NCI-H146 treated with DMSO at 0.1 percent for 48 hours (cell line): Measurements from ENCODE around the gene MAPKAP1.

Source experiments
- DNase-seq: peaks from one replicate; lab custom pipeline; 2025; ENCODE audit not compliant: unreplicated experiment; lab: John Stamatoyannopoulos, UW

Gene MAPKAP1

DNA sequence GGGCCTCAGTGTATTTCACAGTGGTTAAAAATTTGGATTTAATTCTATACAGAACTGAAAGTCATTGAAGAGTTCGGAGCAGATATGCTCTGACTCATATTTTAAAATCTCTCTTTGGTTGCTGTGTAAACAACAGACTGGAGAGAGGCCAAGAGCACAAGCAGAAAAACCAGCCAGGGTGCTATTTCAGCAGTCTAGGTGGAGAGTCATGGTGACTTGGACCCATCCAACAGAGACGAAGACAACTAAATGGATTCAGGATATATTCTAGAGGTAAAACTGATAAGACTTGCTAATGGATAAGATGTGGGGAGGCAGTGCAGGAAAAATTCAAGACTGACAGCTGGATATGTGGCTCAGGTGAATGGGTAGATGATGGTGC is 168.9 kb downstream of the MAPKAP1 start:
- peak; percentile 12 for DNase-seq

DNA sequence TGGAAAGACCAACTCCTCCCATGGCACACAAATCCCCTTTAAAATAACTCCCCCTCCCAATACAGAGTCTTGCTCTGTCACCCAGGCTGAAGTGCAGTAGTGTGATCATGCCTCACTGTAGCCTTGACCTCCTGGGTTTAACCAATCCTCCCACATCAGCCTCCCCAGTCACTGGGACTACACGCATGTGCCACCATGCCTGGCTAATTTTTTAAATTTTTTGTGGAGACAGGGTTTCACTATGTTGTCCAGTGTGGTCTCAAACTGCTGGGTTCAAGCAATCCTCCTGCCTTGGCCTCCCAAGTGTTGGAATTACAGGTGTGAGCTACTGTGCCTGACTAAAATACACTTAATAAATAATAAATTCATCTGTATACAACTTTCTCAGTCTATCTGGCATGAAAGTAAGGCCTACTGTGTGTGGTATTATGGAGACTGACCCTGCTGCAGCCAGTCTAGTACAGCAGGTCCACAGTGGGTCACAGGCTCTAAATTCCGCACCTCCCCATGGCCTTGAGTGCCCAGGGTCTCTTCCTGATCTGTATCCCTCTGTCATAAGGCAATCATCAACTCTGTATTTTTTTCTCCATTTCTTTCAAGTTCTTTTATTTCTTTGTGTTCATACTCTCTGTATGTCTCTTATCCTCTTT is 169.4 kb downstream of the MAPKAP1 start:
- DNase-seq: no peak

DNA sequence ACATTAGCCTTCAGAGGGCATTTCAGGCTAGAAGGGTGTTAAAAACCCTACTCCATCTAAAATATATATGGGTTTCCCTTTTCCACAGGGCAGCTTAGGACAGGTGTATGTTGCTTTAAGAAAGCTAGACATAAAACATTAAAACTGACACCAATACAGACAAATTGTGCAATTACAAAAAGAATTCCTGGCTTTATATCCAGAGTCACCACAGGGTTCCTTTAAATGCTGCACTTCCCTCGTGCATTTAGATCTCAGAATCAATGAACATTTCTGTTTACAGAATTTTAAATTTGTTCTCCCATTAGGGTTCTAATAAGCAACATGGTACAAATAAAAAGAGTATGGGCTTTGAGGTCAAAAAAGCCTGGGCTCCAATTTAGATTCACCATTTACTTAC is 170.2 kb downstream of the MAPKAP1 start:
- peak; percentile 25 for DNase-seq

DNA sequence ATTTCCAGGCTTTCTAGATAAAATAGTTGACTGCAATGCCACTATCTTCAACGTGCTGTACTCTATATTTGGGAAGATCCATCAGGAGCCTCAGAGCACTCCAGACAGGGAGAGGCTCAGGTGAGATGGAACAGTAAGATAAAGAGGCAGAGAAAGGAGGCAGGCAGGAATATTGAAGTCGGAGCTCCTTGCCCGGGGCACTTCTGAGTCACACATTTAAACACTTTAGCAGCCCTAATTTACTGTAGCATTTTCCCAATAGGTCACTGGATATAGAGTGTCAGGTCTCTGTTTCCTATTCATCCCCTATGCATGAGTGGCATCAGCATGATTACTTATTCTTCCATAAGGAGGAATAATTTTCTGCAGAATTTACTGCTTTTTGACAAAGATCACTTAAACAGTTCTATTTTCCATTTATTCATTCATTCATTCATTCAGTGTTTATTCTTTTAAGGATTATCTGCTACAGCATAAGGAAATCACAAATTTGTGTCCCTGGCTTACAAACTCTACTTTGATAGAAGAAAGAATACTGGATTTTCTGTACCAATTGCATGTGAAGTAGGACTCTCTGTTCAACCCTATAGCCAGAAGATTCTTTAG is 170.7 kb downstream of the MAPKAP1 start:
- no peak for DNase-seq

DNA sequence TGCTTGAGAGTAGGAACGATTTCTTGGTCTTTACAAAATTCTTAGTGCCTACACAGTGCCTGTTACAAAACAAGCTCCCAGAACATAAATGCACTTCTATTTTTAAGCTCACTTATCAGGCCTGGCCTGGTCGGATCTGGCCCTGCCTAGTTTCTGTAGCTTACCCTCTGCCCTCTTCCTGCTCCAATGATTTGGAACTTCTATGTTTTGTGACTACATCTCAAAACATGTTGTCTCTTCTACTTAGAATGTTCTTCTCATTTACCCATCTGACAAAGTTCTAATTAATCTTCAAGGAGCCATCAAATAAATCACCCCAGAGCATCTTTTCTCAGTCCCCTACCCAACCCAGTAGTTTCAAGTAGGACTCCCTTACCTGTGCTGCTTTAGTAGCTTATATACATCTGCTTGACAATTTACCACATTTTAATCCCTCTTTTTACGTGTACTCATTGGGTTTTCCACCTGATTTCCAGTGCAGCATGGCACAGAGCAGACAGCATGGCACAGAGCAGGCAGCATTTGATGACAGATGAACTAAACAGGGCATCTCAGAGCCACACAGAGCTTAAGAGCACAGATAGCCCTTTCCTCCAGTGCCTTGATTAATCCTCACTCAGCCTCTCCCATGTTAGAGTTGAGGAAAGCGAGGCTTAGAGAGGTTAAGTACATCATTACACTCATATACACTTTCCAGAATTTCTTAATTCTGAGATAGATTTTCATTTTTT is 171.9 kb downstream of the MAPKAP1 start:
- DNase-seq: no peak

DNA sequence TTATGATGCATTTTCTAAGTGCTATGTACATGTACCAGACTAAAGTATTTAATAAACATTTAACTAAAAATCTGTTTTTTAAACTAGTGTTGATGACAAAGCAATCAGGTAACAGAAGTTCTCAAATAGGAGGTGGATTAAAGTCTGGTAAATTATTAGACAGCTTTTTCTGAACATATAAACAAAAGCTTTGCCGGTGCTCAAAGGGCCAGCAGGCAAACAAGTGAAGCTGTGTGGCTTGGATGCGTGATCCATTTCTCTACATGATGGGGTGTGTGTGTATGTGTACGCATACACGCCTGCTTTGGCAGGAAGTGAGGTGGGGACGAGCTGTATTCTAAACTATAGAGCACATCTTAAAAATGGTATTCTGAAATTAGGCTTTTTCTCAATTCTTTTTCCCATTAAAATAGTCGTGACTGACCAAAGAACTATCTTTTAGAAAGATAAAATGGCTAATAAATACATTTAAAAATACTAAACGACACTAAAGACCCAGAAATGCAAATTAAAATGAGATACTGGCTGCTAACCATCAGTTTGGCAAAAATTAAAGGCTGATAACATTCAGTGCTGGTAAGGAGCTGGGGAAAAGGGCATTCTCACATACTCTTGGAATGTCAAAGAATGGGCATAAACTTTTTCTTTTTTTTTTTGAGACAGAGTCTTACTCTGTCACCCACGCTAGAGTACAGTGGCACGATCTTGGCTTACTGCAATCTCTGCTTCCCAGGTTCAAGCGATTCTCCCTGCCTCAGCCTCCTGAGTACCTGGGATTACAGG is 174.0 kb downstream of the MAPKAP1 start:
- no peak for DNase-seq

DNA sequence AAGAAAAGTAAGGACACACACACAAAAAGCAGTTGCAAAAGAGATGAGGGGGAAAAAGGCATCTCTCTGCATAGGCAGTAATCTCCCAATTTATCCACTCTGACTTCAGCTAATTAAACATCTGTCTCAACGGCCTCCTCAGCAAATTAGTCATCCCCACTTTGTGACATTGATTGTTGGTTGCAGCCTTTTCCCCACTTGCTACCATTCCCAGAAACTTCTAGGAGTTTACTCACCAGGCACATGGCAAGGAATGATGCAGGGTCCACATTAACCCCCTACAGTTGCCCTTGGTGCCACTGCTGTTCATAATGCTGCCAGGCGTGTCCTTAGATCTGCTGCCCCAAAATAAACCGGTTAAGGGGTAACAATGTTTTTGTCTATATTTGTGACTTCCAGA is 174.6 kb downstream of the MAPKAP1 start:
- no peak for DNase-seq

DNA sequence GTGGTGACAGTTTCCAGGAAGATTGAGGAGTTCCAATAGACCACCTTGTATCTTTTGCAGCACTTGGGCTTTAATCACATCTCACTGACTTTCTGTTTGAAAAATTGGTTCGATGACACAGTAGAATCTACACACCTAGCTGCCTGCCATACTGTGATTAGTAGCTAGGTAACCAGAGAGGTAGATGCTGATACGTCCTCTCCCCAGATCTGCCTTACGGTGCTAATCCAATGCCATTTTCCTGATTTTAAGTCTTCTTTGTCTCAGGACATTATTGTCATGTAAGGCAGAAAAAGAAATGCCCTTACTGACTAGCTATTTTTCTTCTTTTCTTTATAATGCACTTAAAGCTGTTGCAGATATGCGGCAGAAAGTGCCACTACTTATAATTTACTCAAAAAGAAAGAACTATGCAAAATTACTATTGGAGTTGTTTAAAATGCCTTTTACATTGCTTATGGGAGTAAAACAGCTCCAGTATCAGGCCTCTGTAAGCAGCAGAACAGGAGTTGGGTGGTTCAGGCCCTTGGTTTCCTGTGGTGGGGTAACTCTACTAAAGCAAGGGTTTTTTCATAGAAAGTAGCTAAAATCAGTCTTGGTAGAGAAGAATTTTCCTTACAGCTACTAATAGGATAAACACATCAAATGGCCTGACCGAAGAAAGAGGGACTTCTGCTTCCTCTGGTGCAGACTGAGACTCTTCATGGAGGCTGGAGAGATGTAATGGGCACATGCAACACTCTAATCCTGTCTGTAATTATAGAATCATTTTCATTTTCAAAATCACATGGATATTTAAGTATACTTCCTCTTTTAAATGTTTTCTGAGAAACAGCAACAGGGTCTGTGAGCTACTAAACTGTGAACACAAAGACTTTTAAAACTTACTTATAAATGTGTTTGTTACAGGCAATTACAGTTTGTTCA is 177.2 kb downstream of the MAPKAP1 start:
- DNase-seq: no peak

DNA sequence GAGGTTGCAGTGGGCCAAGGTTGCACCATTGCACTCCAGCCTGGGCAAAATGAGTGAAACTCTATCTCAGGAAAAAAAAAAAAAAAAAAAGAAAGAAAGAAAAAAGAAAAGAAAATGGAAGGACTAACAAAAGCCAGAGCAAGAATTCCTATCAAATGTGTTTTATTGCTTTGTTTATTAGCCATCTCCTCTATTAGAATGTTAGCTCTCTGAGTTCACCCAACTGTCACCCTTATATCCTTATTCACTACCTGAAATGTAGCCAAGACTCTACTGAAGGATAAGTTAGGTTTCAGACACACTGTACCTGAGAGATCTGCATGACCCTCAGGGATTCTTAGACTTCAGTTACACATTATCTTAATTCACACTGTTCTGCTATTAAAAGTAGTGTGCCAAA is 177.9 kb downstream of the MAPKAP1 start:
- no peak for DNase-seq

DNA sequence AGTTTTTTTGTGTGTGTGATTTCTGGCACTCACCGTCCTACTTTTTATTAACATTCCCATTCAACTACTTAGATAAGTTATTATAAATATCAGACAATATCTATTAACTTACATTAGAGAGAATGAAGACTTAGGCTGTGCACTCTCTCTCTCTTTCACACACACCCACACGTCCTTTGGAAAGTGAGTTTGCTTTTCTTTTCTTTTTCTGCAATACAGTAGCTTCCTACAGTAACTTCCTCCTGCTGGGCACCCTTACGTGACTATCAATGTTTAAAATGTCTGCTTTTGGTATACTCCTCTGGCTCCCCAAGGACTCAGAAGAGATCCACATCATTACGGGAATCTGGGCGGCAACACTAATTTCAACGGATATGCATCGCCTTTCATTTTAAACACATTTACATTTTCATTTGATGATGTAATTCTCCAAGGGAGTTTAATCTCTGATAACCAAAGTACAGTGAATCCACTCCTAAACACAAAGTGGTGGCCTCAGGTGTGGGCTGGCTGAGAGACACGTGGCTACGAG is 179.5 kb downstream of the MAPKAP1 start:
- no peak for DNase-seq

DNA sequence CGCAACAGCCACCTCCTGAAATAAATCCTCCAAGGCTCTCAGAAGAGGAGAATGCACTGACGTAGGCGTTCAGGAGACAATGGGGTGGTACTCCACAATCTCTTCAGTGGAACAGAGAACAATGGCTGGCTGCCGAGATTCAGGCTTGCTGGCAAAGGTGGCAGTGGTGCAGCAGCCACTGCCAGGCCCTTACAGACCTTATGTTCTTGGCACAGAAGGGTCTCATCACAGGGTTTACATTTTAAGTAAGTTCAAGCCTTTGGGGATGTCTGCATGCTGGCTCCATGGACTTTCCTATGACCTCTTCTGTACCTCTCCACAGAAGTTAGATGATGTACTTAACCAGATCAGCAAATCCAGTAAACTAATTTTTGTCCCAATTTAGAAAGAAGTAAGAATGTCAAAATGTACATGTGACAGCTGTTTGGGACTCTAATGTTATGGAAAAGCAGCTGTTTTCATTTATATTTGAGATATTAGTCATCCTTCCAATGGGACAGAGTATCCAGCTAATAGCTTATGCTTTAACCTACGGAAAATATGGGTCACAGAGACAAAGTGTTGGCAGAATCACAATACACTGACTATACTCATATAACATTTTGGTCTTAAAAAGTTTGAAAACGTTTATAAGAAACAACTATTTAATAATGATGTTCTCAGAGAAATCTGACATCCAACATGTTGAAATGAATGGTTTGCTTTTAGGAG is 180.9 kb downstream of the MAPKAP1 start:
- no peak for DNase-seq

DNA sequence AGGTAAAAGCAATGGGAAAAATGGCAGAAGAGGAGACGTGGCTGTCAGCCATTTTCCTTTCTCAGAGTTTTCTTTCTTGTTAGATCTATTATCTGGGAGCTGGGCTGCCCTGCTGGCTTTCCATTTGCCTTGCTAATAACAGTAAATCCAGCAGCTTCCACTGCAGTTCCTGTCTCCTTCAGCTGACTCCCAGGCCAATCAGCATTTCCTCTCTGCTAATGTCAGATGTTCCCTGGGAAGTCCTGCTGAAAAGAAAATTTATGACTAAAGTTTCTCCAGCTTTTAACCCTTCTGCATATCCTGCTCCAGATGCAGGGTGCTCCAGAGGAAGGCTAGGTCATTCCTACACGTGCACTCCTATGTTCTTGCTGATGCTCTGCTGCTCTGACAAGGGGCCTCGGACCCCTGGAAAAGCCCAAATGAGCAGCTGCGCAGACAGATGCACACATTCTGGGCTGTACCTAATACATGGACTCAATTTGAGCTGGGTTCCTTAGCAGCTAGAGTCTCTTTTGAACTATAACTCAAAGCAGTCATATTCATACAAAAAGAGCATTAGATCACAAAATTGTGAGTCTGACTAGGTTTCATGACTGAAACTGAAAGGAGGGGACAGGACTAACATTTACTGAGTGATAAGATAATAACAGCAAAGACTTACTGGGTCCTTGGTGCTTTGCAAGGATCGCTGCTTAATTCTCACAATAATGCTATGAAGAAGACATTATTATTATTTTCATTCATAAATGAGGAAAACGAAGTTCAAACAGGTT is 182.2 kb downstream of the MAPKAP1 start:
- DNase-seq: no peak

DNA sequence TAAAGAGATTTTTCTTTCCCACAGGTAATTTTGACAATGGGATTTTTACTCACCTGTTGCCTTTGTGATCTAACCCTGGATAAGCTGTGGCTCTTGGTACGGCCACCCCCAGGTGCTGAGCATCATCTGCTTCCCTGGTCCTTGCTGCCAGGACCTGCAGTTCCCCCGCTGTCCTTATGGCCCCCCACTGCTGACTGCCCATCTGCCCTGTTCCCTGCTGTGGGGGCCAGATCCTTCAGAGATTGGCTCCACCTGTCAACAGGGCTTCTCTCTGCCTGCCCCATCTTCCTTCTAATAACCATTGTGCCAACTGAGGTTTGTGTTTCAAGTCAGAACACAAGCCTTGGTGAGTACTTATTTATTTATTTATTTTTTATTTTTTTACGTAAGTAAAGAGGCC is 183.3 kb downstream of the MAPKAP1 start:
- peak; percentile 16 for DNase-seq

DNA sequence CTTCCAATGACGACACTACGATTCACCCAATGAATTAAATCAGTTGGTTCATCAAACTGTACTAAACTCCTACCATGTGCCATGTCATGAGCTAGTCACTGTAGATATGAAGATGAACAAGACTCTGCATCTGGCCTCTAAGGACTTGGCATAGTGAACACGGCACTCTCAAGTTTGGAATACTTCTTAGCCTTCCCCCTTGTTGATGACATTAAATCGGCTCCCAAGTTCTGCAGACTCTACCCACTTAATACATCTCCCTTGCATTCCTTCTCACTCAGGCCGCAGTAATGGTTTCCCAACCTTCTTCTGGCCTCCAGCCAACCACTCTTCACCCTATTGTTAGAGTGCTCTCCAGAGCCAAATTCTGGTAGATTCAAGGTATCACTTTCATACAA is 184.7 kb downstream of the MAPKAP1 start:
- DNase-seq: no peak

DNA sequence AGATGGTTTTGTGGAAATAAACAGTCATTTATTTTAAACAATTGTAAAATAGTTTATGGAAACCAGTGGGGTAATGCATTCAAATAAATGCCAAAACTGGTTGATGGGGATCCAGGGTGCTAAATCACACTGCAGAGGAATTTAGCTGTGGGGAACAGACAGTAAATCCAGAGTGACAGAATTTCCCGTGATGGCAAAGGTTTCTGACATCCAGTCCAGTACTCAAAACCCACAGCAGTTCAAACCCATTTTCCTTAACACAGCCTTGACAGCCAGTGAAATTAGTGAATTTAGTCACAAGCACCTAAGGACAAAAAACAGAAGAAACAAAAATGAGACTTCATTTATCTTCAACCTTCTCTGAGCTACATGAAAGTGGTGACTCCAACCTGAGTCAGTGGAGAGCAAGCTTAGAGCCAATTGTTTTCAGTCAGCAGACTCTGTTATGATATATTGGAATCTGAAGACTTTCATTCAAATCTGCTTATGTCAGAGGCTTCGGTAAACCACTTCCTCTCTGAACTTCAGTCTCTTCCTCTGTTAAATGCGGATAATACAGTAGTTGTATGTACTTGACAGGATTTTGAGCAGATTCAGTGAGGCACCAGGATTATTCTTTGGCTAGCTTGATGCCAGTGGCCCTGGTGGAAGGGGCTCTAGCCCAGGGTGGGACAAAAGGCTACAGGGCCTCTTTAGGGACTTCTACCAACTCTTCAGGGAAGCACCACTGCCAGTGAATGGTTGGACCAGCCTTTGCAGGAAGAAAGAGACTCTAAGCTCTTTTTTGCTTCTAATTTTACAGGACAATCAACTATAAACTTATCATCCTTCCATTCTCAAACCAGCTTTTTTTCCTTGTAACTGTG is 185.3 kb downstream of the MAPKAP1 start:
- DNase-seq: no peak

DNA sequence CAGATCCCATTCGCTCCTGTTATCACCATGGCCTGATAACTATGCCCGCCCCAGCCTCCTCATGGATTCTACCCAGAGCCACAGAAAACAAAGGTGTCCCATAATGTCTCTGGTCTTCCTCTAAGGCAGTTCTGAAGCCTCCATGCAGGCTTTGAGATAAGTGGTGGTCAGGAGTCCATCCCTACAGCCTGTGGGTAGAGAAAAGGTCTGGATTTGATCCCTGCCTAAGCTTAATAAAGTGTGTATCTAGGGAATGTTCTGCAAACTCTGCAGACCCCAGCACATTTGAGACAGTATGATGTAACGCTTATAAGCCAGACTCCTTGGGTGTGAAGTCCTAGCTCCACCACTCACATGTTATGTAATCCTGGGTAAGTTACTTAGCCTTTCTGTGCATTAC is 187.3 kb downstream of the MAPKAP1 start:
- DNase-seq: no peak

DNA sequence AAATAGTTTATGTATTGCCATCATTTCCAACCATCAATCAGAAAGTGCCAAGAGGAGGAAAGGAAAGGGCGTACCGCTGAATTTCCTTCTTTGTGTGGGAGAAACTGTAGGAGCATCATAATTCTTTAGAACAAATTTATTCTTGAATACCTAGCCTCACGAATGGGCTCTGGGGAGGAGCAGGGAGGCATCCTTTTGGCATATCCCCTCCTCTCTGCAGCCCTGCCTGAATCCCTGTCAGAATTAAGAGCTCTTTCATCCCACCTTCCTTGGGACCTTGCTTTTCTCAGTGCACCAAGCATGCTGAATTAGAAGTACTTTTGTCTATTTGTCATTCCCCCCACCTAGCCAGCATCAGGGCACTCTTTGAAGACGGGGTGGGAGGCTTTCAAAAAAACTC is 189.4 kb downstream of the MAPKAP1 start:
- DNase-seq: no peak
